IPS-NIHi7 (cell line): Measurements from ENCODE around the gene DNMT3A.
"Not testable (repeated sequence)": the region's sequence is repeated elsewhere in the genome, so short reads cannot be mapped to it uniquely, and the experiment has no call there.

Experiments used
- DNase-seq: peaks from one replicate; pipeline ENCODE4 v3.0.0; 2012; ENCODE audit warnings: mixed read lengths; ENCODE audit errors: extremely low spot score

Gene DNMT3A

DNA sequence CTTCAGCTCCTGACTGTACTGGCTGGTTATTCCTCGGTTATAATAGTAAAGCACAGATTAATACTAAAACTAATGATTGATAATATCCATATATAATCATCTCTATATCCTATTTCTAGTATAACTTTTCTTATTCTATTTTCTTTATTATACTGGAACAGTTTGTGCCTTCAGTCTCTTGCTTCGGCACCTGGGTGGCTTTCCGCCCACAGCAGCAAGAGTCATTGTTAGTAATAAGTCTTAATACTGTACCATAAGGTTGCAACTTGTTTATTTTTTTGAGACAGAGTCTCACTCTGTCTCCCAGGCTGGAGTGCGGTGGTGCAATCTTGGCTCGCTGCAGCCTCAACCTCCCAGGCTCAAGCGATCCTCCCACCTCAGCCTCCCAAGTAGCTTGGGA lies 130.8 kb downstream of the DNMT3A start:
- DNase-seq: not testable (repeated sequence)

DNA sequence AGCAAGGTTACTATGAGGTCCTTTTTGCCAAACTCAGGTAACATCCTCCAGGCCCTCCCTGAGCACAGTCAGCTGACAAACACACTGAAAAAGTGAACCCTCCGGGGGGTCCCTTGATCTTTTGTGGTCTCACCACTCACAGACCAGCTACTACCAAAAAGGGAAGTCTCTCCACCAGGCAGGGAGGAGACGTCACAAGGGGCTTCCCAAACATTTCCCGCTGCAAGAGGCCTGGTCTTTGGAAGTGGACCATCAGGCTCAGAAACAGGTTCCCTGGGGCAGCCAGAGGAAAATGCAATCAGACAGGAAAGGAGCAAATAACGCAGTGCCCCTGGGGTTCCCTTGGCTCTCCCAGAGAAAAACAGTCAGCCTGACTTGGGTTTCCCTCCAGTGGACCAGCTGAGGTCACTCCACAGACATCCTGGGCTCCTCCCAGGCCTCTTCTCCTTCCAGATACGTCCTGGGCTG lies 134.6 kb downstream of the DNMT3A start:
- no peak for DNase-seq

DNA sequence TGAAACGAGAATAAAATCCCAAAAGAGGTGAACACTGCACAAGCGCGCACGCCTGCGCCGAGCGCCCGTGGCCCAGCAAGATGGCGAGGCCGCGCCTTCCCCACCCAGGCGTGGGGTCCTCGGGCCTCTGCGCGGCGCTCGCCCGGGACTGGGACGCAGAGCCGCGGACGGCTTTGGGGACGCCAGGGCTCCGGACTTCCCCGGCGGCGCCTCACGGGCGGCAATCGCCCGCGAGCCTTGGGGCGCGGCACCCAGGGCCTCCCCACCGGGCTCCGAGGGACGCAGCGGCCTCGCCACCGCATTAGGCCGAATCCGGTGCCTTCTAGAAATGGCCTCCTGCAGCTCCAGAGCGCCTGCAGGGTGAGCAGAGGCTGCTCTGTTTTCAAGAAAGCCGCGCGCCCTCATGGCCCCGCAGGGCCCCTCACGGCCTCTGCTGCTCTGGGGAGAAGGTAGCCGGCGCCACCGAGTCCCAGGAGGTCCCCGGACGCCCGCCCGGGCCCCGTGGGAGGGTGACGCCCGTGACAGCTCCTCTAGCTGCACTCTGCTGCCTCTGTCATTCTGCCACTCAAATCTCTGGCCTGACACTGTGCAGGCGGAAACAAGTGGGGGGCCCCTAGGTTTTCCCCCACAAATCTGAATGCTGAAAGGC lies 137.4 kb downstream of the DNMT3A start:
- no peak for DNase-seq

DNA sequence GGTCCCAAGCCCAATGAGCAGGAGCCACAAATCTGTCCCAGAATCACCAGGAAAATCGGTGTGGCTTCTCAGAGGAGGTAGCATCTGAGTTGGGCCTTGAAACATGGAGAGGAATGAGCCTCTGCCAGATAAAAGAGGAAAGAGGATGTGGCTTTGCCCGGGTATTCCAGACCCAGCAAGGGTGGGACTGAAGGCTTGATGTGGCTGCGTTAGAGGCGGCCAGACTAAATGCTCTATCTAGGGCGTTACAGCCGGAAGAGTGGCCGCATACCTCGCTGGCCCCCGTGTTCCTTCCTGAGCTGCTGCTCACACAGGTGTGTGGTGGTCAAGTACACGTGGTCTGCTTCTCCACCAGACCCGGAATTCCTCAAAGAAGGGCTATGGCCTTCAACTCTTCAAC lies 139.4 kb downstream of the DNMT3A start:
- DNase-seq: no peak

DNA sequence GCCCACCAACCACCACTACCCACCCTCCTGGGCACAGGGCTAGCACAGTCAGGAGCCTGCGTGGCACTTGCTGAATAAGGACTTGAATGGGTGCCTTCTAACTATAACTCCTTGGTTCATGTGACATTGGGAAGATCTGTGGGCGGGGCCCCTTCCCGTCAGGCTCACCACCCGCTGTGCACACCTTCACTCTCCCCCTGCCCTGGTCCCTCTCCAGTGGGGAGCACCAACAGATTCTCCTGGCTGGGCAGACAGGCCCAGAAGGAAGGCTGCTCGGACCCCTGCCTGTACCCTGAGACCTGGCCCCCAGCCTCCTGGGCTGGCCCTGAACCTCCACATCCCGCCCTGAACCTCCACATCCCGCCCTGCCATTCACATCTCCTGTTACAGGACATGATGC lies 139.9 kb downstream of the DNMT3A start:
- no peak for DNase-seq

DNA sequence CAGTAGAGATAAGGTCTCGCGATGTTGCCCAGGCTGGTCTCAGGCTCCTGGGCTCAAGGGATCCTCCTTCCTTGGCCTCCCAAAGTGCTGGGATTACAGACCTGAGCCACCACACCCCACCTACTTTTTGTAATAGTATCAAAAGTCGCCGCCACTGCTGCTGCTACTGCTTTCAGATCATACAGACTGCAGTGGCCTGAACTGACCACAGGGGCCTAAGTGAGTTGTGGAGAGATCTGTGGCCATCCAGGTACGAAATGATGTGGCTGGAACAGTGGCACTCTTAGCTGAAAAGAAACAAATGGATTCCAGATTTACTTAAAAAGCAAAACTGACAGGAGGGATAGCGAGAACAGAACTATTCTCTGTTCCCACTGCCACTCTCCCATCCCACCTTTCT lies 140.5 kb downstream of the DNMT3A start:
- no peak for DNase-seq

DNA sequence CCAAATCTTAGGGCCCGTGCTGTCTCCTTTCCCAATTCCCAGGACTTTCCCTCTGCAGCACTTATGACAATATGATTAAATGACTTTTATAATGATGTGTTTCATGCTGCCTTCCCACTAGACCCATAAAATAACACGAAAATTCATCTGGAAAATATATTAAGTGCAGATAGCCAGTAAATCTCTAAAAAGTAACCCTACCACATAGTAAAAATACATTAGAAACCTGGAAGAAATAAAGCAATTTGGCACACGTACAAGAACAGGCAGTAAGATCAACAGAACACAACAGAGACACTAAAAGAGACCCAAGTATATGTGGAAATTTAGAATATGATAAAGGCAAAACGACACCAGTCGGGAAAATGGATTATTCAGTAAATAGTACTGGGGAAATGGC lies 143.1 kb downstream of the DNMT3A start:
- DNase-seq: no peak

DNA sequence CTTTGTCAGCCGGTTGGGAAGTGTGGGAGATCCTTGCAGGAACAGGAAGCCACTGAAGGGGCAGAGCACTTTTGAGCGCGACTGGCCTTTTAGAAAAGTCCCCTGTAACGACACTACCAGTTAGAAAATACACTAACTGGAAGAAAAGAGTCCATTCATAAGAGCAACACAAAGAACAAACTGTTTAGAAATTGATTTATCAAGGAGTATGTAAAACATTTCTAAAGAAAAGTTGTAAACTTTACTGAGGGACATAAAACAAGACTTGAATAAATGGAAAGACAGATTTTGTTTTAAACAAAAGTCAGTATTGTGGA lies 143.6 kb downstream of the DNMT3A start:
- DNase-seq: no peak

DNA sequence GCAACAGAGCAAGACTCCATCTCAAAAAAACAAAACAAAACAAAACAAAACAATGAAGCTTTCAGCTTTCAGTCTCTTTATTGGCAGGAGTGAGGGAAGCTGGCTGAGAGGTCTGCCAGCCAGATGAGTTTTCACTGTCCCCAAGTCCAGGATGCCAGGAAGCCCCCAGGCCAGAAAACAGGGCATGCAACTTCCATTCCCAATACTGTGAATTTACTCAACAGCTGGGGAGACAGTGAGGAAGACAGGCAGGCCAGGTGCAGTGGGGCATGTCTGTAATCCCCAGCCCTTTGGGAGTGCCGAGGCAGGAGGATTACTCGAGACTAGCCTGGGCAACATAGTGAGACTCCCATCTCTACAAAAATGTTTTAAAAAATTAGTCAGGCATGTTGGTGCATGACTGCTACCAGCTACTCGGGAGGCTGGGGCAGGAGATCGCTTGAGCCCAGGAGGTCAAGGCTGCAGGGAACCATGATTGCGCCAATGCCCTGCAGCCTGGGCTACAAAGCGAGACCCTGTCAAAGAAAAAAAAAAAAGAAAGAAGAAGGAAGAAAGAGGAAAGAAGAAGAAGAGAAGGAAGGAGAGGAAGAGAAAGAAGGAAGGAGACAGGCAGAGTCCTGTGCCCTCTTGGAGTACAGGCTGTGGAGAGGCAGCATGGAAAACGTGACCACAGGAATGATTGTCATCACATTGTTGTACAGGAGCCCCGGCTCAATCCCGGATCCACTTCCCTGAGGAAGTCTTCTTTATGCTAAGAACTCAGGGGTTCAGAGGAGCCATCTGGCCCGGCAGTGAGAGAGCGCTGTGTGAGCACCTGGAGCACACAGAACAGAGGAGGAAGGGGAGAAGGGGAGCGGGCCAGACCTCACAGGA lies 144.2 kb downstream of the DNMT3A start:
- DNase-seq: no peak

DNA sequence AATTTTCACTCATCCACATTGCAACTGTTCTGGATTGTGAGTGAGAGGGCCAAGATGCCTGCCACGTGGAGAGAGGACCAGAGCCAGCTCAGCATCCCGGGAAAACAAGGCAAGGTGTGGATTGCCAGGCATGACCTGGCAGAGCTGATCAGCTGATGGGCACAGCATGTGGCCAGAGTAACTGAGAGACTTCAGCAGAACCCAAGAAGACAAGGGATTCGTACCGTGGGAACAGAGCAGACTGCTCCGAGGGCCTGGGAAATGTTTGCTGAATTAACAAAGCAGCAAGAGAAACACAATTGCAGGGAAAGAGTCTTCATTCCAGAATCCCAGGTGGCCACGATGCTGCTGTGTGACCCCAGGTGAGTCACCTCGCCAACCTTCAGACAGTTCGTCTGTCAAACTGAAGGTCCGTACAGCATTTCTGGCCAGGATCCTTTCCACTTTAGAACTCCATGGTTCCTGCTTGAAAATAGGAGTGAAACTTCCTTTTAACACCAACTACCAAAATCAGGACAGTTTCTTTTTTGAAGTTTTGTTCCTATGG lies 147.1 kb downstream of the DNMT3A start:
- no peak for DNase-seq

DNA sequence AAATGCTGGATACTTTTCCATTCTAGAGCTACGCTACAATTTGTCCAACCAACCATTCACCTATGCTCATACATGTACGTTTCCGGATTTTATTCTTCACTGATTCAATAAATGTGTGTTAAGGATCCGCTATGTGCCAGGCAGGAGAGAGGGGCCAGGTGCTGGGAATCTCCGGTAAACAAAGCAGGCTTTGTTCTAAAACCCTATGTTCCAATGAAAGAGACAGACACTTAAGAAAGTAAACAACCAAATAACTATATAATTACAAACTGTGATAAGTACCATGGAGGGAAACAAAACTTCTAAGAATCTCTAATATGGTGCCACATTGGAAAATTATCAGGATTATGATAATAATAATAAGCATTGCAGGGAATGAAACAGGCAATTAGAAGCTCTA lies 151.2 kb downstream of the DNMT3A start:
- DNase-seq: no peak

DNA sequence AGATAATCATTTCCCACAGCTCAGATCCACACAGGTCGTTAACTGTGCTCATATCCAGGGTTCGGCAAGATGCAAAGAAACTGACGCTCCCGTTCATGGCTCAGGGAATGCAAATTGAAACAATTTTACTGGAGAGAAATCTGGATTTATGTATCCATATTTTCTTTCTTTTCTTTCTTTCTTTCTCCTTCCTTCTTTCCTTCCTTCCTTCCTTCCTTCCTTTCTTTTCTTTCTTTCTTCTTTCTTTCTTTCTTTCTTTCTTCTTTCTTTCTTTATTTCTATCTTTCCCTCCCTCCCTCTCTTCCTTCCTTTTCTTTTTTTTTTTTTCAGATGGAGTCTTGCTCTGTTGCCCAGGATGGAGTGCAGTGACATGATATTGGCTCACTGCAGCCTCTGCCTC lies 153.3 kb downstream of the DNMT3A start:
- no peak for DNase-seq

DNA sequence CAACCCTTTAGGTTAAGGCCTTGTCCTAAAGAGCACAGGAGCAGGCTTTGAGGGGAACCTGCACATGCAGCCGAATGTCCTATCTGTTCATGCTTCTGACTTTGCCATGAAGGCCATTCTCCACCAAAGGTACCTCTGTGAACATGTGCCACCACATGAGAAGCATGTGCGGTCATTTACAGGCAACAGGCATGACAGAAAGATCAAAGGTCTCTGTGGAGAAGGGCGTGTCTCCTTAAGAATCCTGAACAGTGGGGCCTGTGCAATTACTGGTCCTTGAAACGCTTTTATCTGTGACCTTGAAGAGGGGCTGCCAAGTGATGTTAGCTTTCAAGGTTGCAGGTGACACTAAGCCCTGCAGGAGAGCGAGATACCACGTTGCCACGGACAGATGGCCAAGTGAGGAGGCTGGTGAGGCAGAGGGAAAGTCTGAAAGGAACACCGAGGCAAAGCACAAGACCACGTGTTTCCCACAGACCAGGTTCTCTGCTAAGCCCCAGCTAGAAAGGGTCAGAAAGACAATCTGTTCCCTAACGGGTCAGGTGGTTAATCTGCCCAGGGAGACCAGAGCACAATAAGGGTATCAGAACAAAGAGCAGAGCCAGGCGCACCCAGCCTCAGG lies 153.9 kb downstream of the DNMT3A start:
- no peak for DNase-seq

DNA sequence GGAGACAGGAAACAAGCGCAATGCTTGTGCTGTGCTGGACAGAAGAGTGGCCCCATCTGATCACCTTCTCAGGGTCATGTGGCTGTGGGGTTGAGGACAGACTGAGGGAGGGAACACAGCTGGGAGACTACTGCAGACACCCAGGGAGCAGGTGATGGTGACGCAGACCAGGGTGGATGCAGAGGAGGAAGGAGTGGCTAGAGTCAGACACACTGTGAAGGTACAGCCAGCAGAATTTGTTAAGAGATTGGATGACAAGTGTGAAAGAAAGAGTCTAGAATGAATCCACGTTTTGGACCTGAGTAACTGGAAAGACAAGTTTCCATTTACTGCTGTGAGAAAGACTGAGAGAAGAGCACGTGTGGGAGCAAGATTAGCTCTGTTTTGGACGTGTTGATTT lies 157.5 kb downstream of the DNMT3A start:
- DNase-seq: no peak

DNA sequence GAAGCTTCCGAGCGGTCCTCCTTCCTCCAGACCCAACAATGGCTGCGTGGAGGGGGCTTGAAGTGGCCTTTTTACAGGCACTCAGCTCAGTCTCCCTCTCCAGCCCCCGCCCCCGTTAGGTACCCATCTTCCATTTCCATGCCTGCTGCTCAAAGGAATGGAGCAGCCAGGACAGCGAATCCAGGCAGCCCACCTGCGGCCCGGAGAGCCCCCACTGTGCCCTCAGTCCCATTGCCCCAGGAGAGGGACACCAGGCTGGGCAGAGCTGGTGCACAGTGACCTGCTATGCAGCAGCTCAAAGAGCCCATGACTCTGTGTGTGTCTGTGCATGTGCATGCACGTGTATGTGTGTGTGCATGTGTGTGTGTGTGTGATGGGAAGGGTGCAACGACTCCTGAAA lies 162.7 kb downstream of the DNMT3A start:
- no peak for DNase-seq
